GM20000 (cell line): ENCODE results near the gene DBR1.

Experiments used
- DNase-seq: peaks from one replicate; pipeline ENCODE4 v3.0.0; 2012; ENCODE audit warnings: low spot score
- TF ChIP-seq, protein P1 (sequence below): IDR thresholded peaks from 2 replicates; pipeline ENCODE4 v1.5.1; 2012; ENCODE audit warnings: mild to moderate bottlenecking, control low read depth; ENCODE audit errors: extremely low read depth, missing control alignments

The DBR1 gene

DNA sequence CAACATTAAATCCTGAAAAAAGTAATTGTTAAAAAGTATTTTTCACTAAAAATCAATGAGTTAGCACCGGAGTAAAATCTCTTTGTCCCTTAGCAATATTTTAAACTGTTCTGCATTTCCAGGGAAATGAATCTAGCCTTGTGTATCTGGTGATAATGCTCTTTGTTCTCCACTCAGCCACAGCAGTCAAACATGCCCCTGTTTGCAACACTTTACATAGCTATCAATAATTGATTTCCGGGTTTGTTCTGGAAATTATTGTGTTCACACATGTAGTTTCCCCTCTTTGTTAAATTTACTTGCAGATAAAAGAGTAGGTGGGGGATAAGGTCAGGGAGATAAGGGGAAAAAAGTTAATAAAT, 38.9 kb downstream of the DBR1 start:
- no peak for DNase-seq
- TF ChIP-seq, protein P1, sequence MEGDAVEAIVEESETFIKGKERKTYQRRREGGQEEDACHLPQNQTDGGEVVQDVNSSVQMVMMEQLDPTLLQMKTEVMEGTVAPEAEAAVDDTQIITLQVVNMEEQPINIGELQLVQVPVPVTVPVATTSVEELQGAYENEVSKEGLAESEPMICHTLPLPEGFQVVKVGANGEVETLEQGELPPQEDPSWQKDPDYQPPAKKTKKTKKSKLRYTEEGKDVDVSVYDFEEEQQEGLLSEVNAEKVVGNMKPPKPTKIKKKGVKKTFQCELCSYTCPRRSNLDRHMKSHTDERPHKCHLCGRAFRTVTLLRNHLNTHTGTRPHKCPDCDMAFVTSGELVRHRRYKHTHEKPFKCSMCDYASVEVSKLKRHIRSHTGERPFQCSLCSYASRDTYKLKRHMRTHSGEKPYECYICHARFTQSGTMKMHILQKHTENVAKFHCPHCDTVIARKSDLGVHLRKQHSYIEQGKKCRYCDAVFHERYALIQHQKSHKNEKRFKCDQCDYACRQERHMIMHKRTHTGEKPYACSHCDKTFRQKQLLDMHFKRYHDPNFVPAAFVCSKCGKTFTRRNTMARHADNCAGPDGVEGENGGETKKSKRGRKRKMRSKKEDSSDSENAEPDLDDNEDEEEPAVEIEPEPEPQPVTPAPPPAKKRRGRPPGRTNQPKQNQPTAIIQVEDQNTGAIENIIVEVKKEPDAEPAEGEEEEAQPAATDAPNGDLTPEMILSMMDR = no peak

DNA sequence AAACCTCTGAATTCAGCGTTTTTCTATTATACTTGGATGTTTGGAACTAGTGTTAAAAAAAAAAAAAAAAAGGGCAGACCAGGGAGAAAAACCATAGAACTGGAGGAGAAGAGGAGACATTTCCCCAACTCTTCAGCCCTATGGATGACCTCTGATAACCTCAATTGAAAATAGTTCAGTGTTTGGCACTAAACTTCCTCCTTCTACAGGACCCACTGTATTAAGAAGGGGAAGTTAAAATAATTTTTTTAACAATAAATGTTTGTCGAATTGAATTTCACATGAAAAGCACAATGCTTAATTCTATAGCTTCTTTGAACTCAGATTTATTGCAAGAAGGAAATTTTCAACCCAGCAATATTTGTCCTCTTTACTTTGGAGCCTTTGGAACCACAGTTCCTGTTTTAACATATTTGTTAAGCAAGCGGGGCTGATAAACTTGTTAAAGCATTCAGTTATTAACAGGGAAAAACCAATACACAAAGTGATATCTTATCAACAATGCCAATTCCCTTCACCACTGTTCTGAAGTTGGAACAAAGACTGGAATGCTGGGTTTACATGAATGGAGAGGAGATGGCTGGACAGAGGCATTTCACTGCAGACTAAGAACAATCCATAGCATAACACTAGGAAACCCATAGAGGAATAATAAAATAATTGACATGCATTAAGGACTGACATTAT, 39.4 kb downstream of the DBR1 start:
- TF ChIP-seq, protein P1 = no peak
- no peak for DNase-seq

DNA sequence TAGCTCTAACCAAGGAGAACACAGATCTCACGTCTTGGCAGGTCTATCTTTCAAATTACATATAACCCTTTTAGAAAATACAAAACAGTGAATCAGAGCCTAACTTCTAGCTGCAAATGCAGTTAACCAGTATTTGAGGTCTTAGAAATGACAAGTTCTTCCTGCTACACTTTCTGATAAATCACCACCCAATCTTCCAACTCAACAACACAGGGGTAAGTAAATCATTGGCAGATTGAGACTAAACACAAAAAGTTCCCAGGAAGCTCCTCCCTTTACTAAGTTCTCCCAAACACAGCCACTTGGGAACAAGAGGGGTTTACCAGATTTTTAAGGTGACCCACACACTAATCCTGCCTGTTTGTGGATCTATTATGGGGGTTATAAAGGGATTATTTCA, 42.5 kb downstream of the DBR1 start, which contains the start of gene A4GNT:
Gene A4GNT (minus strand): TSS at position 152 of the 400 bp plus-strand sequence. CDS start 1,134 bp downstream, outside the sequence.
- DNase-seq = no peak
- TF ChIP-seq, protein P1 = no peak

DNA sequence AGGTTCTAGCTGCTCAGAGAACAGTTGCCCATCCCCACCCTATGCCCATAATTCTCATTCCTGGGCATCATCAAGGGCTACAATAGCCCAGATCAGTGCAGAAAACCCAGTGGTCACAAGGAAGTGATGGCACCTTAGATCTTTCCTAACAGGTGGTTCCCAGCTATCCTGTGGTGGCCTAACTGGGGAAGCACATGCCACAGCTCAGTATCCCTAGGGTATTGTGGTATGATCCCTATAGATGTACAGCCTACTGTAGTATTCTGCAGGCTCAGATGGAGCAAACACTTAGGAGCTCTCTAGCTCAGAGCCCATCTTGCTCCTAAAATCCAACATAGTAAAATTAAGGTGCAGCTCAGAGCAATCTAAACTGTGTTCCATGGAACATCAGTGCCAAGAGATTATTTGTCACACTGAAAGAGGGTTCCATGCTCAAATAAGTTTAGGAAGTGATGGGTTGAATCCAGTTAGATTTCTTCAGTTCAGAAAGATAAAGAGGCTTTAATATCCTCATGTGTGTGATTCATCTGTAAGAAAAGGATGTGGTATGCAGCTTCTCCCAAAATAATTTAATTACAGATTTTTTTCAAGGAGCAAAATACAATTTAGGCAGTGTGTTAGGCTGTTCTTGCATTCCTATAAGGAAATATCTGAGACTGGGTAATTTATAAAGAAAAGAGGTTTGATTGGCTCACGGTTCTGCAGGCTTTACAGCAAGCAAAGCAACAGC, 46.9 kb downstream of the DBR1 start:
- TF ChIP-seq, protein P1 = no peak
- DNase-seq = no peak

DNA sequence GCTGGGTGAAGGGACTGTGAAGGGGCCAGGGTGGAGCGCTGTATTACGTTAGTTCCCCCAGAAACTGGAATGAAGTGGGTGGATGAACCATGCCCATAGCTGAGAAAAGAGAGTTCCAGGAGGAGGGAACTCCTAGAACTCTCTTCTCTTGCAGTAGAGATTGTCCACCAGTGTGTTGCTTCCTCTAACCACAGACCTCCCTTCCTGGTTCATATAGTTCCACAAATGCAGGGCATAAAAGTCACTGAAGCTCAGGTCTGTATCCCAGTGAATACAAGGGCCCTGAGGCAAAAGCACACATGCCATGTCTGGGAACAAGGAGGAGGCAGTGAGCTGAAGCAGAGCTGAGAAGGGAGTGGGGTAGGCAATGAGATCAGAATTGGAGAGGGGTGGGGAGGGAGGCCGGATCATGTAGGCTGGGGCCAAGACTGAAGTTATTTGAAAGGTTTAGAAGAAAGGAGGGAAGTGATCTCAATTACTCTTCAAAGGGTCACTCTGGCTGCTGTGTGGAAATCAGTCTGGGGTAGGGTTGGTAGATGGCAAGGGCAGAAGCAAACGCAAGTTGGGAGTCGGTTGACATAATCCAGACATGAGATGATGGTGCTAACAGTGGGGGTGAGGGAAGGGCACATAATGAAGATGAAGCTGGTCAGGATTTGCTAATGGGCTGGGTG, 49.0 kb downstream of the DBR1 start:
- no peak for DNase-seq
- TF ChIP-seq, protein P1 = no peak

DNA sequence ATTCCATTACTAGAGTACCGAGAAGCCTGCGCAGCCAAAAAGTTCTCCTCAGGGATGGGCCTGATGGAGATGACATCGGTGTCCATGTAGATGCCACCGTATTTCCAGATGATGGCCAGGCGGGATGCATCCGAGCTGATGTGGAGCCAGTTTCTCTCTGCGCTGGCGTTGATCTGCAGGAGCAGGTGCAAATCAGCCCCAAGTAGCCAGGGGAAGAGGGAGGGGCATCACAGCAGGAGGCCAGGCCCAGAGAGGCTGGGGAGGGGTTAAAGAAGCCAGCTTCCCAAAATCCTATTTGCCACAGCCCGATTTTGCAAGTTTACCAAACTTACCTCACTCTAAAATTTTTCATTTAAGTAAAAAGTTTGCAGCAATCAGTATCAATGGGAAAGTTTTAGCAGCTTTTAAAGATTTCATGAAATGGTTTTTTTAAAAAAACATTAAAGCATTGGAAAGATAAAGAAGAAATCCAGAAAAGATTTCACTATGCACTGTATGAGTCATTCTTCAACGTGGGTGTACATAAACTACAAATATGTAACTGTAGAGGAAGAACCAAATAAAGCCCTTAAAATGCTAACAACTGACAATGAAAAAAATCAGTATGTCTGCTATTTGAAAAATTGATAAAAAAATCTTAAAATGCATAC, 49.9 kb downstream of the DBR1 start:
- DNase-seq = no peak
- TF ChIP-seq, protein P1 = no peak
